K562 (cell line): ENCODE results near the gene SDHAF1. TPM values are rescaled to one million over a fixed set of nuclear protein-coding genes. Genes with fewer than 3 reads are reported as not detected.

ENCODE experiments used
- CHD7 ChIP-seq: fragments of 200-600 bp; sonication (generic); IDR thresholded peaks from one replicate; pipeline ENCODE4 v1.6.1; 2012; ENCODE audit warnings: mild to moderate bottlenecking, low read depth, low read length, inconsistent platforms
- DIDO1 ChIP-seq: fragments of 450-650 bp; IDR thresholded peaks from 2 replicates; pipeline ENCODE4 v1.6.1; 2016; ENCODE audit warnings: low read depth, missing biosample characterization, missing genetic modification characterization
- ELK3 ChIP-seq: fragments of 450-650 bp; formaldehyde crosslinking; IDR thresholded peaks from 2 replicates; pipeline ENCODE4 v1.4.0; 2020; ENCODE audit warnings: mild to moderate bottlenecking
- HDGF ChIP-seq: fragments of 450-650 bp; IDR thresholded peaks from 2 replicates; pipeline ENCODE4 v1.6.1; 2016
- HLTF ChIP-seq: fragments of 450-650 bp; IDR thresholded peaks from 2 replicates; pipeline ENCODE4 v1.6.1; 2016
- L3MBTL2 ChIP-seq: fragments of 450-650 bp; IDR thresholded peaks from 2 replicates; pipeline ENCODE4 v1.6.1; 2016; ENCODE audit warnings: mild to moderate bottlenecking, moderate library complexity
- MEIS2 ChIP-seq: fragments of 450-650 bp; IDR thresholded peaks from 2 replicates; pipeline ENCODE4 v1.6.1; 2014; ENCODE audit warnings: mild to moderate bottlenecking; ENCODE audit not compliant: partially characterized antibody
- NR2F6 ChIP-seq: fragments of 450-650 bp; formaldehyde crosslinking; IDR thresholded peaks from 2 replicates; pipeline ENCODE4 v1.4.0; 2020; ENCODE audit warnings: mild to moderate bottlenecking
- PHB2 ChIP-seq: fragments of 450-650 bp; IDR thresholded peaks from 2 replicates; pipeline ENCODE4 v1.6.1; 2017; ENCODE audit warnings: low read depth
- POLR2A ChIP-seq: fragments of 450-650 bp; conservative IDR thresholded peaks from 2 replicates; pipeline ENCODE4 v1.6.1; 2016
- TCF7L2 ChIP-seq: fragments of 150-350 bp; IDR thresholded peaks from 2 replicates; pipeline ENCODE4 v1.6.1; 2016; ENCODE audit warnings: low read depth, mild to moderate bottlenecking, low read length, moderate library complexity
- ZBTB43 ChIP-seq: sonication (generic); formaldehyde crosslinking; IDR thresholded peaks from 2 replicates; pipeline ENCODE4 v1.8.0; 2023; ENCODE audit warnings: mild to moderate bottlenecking, missing genetic modification reagents
- ZNF146 ChIP-seq: IDR thresholded peaks from one replicate; pipeline ENCODE4 v1.6.1; 2018; ENCODE audit warnings: missing compliant biosample characterization; ENCODE audit not compliant: unreplicated experiment
- ZNF184 ChIP-seq: sonication (generic); formaldehyde crosslinking; IDR thresholded peaks from 2 replicates; pipeline ENCODE4 v1.5.0; 2020; ENCODE audit warnings: missing genetic modification reagents
- ZNF589 ChIP-seq: fragments of 200-800 bp; sonication (Bioruptor generic); IDR thresholded peaks from 2 replicates; pipeline ENCODE4 v1.6.1; 2016; ENCODE audit warnings: low read depth, missing genetic modification characterization, missing compliant biosample characterization
- ZNF699 ChIP-seq: fragments of 250-450 bp; sonication (Bioruptor Pico); IDR thresholded peaks from 2 replicates; pipeline ENCODE4 v1.8.0; 2021; ENCODE audit warnings: mild to moderate bottlenecking, moderate library complexity; ENCODE audit not compliant: insufficient replicate concordance
- polyA plus RNA-seq, 8 experiments: library from polyadenylated mRNA; depleted of rRNA in 4 of 8; stranded (reverse) in 5 of 8; unstranded in 3 of 8; fragments of >200 nt; fragmentation: Nextera tagmentation in 2 of 8; fragmentation: Illumina TruSeq in 1 of 8; extraction: Ambion mirVana in 2 of 8; extraction: Trizol in 1 of 8; gene quantifications; 2 replicates each; pipeline versions ENCODE4 v1.2.1 to v1.2.3, GENCODE V29; 2011 to 2014; ENCODE audit warnings: inconsistent platforms in 1 of 8, missing spikeins in 1 of 8
- total RNA-seq, 7 experiments: library from RNA; depleted of rRNA in 6 of 7; stranded (reverse); fragments of >200 nt in 6 of 7; fragmentation: Illumina TruSeq in 2 of 7; extraction: Trizol in 2 of 7; gene quantifications; 2 replicates each; pipeline versions ENCODE4 v1.2.1 to v1.2.3, GENCODE V29; 2011 to 2021; ENCODE audit warnings: low replicate concordance in 1 of 7

The SDHAF1 gene
- total and polyA plus RNA-seq, 9 of the 15 experiments (the other 6 are each of a cell fraction or from before 2014, with no cell fraction given), result 0.42 to 55.7 (median 18.8) TPM

- TF ChIP-seq ZBTB43 (CRISPR knock-in tag) (no peak), ZNF146 (CRISPR knock-in tag) (no peak), ELK3 (CRISPR knock-in tag) (no peak), HLTF (no peak), ZNF699 (no peak), PHB2 (no peak), HDGF (no peak), L3MBTL2 (peak; percentile 55; the same call in 1 of the 2 replicates), CHD7 (no peak), ZNF589 (CRISPR knock-in tag) (no peak), NR2F6 (CRISPR knock-in tag) (no peak), ZNF184 (CRISPR knock-in tag) (no peak), POLR2A (peak; percentile 89), MEIS2 (peak; percentile 71), TCF7L2 (no peak), DIDO1 (tag) (no peak)
These were observed 19.3 kb downstream of the SDHAF1 start, which contains the start of gene ALKBH6 (continued) for GRCh38 chr19:36014012-36014924.
